Measurements from ENCODE around the gene SDSL.
A peak's percentile ranks its signal among the peaks of the same experiment; 100 is the strongest.

SDSL gene

DNA sequence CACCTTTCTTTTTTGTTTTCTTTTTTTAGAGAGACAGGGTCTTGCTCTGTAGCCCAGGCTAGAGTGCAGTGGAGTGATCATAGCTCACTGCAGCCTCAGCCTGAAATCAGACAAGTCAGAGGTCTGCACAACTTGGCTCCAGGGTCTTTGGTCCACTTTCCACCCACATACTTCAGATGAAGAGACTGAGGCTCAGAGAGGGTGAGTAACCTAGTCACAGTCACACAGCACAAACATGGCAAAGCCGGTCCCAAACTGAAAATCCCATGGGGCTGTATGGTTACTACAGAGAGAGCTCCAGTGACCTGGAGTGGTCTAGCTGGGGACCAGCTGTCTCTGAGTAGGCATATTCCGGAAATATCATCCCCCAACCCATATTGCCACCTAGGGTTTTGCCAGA lies 30.3 kb downstream of the SDSL start:
- H3K27me3 ChIP-seq (ENCODE audit: control insufficient read depth in 1 of 2, insufficient read depth in 2 of 2, low read length in 2 of 2): peaks cover 9 to 12% of the 10 kb centered on the region in 2 donors
- H3K36me3 ChIP-seq (ENCODE audit: control insufficient read depth in 2 of 2, insufficient read depth in 2 of 2, low read length in 2 of 2): no peaks in the 10 kb centered on the region
- H3K4me3 ChIP-seq (ENCODE audit: low read length in 2 of 2): no peak overlapping the region
- no peak overlapping the region for H3K9ac ChIP-seq (ENCODE audit: low read length in 2 of 2)
- peaks cover 0 to 2% of the 10 kb centered on the region in 2 donors for H3K9me3 ChIP-seq (ENCODE audit: control insufficient read depth in 2 of 2, low read length in 2 of 2)
- no peaks in the 10 kb centered on the region for H3K4me1 ChIP-seq (ENCODE audit: control insufficient read depth, insufficient read depth, low read length)
- no peak overlapping the region for H3K27ac ChIP-seq (ENCODE audit: low read length)

DNA sequence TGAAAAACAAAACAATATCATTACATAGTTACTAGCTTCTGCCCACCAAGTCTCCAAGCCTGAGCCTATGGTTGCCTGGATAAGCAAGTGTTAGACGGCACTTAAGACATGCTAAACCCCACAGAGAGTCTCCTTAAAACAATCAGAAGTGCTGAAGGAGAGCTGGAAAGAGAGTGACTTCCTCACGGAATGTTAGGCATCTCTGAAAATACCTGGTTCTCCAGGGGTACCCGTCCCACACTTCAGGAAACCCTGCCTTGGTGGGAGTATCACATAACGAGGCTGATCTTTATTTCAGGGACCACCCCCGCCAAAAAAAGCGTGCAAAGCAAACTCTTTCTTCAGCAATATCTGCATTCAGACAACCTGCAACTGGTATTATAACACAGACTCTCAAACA lies 31.1 kb downstream of the SDSL start:
- H3K27ac ChIP-seq (ENCODE audit: low read length): no peak overlapping the region
- no peak overlapping the region for H3K9ac ChIP-seq (ENCODE audit: low read length in 2 of 2)
- H3K27me3 ChIP-seq (ENCODE audit: control insufficient read depth in 1 of 2, insufficient read depth in 2 of 2, low read length in 2 of 2): peaks cover 7 to 9% of the 10 kb centered on the region in 2 donors
- no peaks in the 10 kb centered on the region for H3K36me3 ChIP-seq (ENCODE audit: control insufficient read depth in 2 of 2, insufficient read depth in 2 of 2, low read length in 2 of 2)
- no peaks in the 10 kb centered on the region for H3K4me1 ChIP-seq (ENCODE audit: control insufficient read depth, insufficient read depth, low read length)
- no peak overlapping the region for H3K4me3 ChIP-seq (ENCODE audit: low read length in 2 of 2)
- no peaks in the 10 kb centered on the region for H3K9me3 ChIP-seq (ENCODE audit: control insufficient read depth in 2 of 2, low read length in 2 of 2)

DNA sequence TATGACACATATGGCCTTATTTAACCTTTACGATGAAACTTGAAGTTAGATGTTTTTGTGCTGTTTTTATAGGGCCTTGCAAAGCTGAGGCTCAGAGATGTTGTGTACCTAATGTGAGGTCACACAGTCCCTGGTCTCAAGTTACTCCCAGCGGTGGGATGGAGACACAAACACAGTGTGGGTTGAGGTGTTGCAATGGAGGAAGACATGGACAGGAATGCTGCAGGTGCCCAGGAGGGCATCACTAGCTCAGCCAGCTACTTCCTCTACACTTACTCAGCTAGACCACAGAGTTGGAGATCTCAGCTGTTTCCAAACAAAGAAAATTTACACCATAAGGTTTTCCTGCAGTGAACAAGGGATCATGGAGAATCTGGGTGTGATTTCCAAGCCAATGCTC lies 34.0 kb downstream of the SDSL start:
- no peak overlapping the region for H3K9ac ChIP-seq (ENCODE audit: low read length in 2 of 2)
- no peak overlapping the region for H3K4me3 ChIP-seq (ENCODE audit: low read length in 2 of 2)
- H3K4me1 ChIP-seq (ENCODE audit: control insufficient read depth, insufficient read depth, low read length): no peaks in the 10 kb centered on the region
- H3K27ac ChIP-seq (ENCODE audit: low read length): no peak overlapping the region
- no peaks in the 10 kb centered on the region for H3K9me3 ChIP-seq (ENCODE audit: control insufficient read depth in 2 of 2, low read length in 2 of 2)
- peaks cover 6 to 24% of the 10 kb centered on the region in 2 donors for H3K27me3 ChIP-seq (ENCODE audit: control insufficient read depth in 1 of 2, insufficient read depth in 2 of 2, low read length in 2 of 2)
- H3K36me3 ChIP-seq (ENCODE audit: control insufficient read depth in 2 of 2, insufficient read depth in 2 of 2, low read length in 2 of 2): no peaks in the 10 kb centered on the region

DNA sequence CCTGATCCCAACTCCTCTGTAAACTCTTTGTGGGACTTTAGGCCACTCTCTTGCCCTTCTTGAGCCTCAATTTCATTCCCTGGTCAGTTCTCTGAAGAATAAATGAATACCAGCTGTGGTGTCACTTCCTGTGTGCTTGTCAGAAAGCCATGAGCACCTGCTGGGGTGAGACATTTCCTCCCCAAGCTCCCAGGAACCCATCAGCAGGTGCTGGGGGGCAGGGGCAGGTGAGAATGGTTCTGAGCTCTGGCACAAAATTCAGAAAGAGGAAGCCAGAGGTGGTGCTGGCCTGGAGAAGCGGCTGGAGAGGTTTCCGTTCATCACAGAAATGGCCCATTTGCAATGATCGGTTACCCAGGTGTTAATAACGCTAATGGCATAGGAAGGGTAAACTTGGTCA lies 34.6 kb downstream of the SDSL start:
- Histone ChIP-seq H3K27ac (ENCODE audit: low read length) (no peak overlapping the region), H3K9ac (ENCODE audit: low read length in 2 of 2) (no peak overlapping the region), H3K4me1 (ENCODE audit: control insufficient read depth, insufficient read depth, low read length) (no peaks in the 10 kb centered on the region), H3K27me3 (ENCODE audit: control insufficient read depth in 1 of 2, insufficient read depth in 2 of 2, low read length in 2 of 2) (peaks cover 12 to 29% of the 10 kb centered on the region in 2 donors), H3K4me3 (ENCODE audit: low read length in 2 of 2) (no peak overlapping the region), H3K36me3 (ENCODE audit: control insufficient read depth in 2 of 2, insufficient read depth in 2 of 2, low read length in 2 of 2) (no peaks in the 10 kb centered on the region), H3K9me3 (ENCODE audit: control insufficient read depth in 2 of 2, low read length in 2 of 2) (no peaks in the 10 kb centered on the region)

- H3K36me3 ChIP-seq (ENCODE audit: control insufficient read depth in 2 of 2, insufficient read depth in 2 of 2, low read length in 2 of 2): no peaks in the 10 kb centered on the region
- peaks cover 14 to 31% of the 10 kb centered on the region in 2 donors for H3K27me3 ChIP-seq (ENCODE audit: control insufficient read depth in 1 of 2, insufficient read depth in 2 of 2, low read length in 2 of 2)
- no peak overlapping the region for H3K27ac ChIP-seq (ENCODE audit: low read length)
- H3K4me3 ChIP-seq (ENCODE audit: low read length in 2 of 2): no peak overlapping the region
- H3K9me3 ChIP-seq (ENCODE audit: control insufficient read depth in 2 of 2, low read length in 2 of 2): no peaks in the 10 kb centered on the region
- no peak overlapping the region for H3K9ac ChIP-seq (ENCODE audit: low read length in 2 of 2)
- no peaks in the 10 kb centered on the region for H3K4me1 ChIP-seq (ENCODE audit: control insufficient read depth, insufficient read depth, low read length)
Observed at GRCh38 chr12:113457185-113457584, 35.0 kb downstream of the SDSL start.

DNA sequence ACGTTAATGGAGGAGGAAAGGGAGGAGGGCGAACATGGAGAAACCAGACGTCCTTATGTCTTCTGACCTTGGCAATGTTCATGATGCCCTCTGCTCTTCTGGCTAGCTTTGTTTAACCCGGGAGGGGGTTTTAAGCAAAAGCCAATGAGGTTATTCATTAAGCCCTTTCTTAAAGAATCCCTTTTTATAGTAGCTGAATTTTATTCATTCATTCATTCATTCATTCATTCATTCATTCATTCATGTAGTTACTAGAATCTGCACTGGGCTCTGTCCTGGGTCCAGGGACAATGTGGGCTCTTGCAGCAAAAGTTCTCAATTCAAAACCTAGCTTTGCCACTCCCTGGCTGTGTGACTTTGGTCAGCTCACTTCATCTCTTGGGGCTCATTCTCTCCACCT lies 35.5 kb downstream of the SDSL start:
- H3K27me3 ChIP-seq (ENCODE audit: control insufficient read depth in 1 of 2, insufficient read depth in 2 of 2, low read length in 2 of 2): peaks cover 17 to 35% of the 10 kb centered on the region in 2 donors
- H3K36me3 ChIP-seq (ENCODE audit: control insufficient read depth in 2 of 2, insufficient read depth in 2 of 2, low read length in 2 of 2): no peaks in the 10 kb centered on the region
- H3K4me1 ChIP-seq (ENCODE audit: control insufficient read depth, insufficient read depth, low read length): no peaks in the 10 kb centered on the region
- H3K27ac ChIP-seq (ENCODE audit: low read length): no peak overlapping the region
- no peak overlapping the region for H3K4me3 ChIP-seq (ENCODE audit: low read length in 2 of 2)
- H3K9me3 ChIP-seq (ENCODE audit: control insufficient read depth in 2 of 2, low read length in 2 of 2): no peaks in the 10 kb centered on the region
- no peak overlapping the region for H3K9ac ChIP-seq (ENCODE audit: low read length in 2 of 2)

GRCh38 chr12:113459981-113460380 lies 37.8 kb downstream of the SDSL start:
- Histone ChIP-seq H3K4me1 (ENCODE audit: control insufficient read depth, insufficient read depth, low read length) (peaks cover 21% of the 10 kb centered on the region), H3K9ac (ENCODE audit: low read length in 2 of 2) (no peak overlapping the region), H3K4me3 (ENCODE audit: low read length in 2 of 2) (no peak overlapping the region), H3K27me3 (ENCODE audit: control insufficient read depth in 1 of 2, insufficient read depth in 2 of 2, low read length in 2 of 2) (peaks cover 39 to 51% of the 10 kb centered on the region in 2 donors), H3K9me3 (ENCODE audit: control insufficient read depth in 2 of 2, low read length in 2 of 2) (no peaks in the 10 kb centered on the region), H3K27ac (ENCODE audit: low read length) (no peak overlapping the region), H3K36me3 (ENCODE audit: control insufficient read depth in 2 of 2, insufficient read depth in 2 of 2, low read length in 2 of 2) (no peaks in the 10 kb centered on the region)

DNA sequence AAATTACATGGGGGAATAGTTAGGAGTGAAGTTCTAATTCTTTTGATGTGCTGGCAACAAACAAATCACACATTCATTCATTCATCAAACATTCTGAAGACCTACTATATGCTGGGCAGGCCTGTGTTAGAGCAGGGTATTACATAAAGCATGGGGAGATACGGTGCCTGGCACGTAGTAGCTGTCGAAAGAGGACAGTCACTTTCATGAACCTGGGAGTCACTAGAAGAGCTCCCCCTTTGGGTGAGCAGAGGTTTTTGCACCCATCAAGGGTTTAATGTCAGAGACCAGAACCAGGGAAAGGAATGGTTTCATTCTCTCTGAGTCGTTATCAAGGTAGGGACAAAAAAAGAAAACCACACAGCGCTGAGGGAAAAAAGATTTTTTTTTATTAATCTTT lies 39.5 kb downstream of the SDSL start:
- Histone ChIP-seq H3K36me3 (ENCODE audit: control insufficient read depth in 2 of 2, insufficient read depth in 2 of 2, low read length in 2 of 2) (no peaks in the 10 kb centered on the region), H3K9me3 (ENCODE audit: control insufficient read depth in 2 of 2, low read length in 2 of 2) (peaks cover 0 to 2% of the 10 kb centered on the region in 2 donors), H3K9ac (ENCODE audit: low read length in 2 of 2) (no peak overlapping the region), H3K27me3 (ENCODE audit: control insufficient read depth in 1 of 2, insufficient read depth in 2 of 2, low read length in 2 of 2) (peaks cover 56 to 59% of the 10 kb centered on the region in 2 donors), H3K4me1 (ENCODE audit: control insufficient read depth, insufficient read depth, low read length) (peaks cover 28% of the 10 kb centered on the region), H3K4me3 (ENCODE audit: low read length in 2 of 2) (no peak overlapping the region), H3K27ac (ENCODE audit: low read length) (no peak overlapping the region)

- Histone ChIP-seq H3K27me3 (ENCODE audit: control insufficient read depth in 1 of 2, insufficient read depth in 2 of 2, low read length in 2 of 2) (peaks cover 62 to 65% of the 10 kb centered on the region in 2 donors), H3K27ac (ENCODE audit: low read length) (no peak overlapping the region), H3K4me1 (ENCODE audit: control insufficient read depth, insufficient read depth, low read length) (peaks cover 31% of the 10 kb centered on the region), H3K9ac (ENCODE audit: low read length in 2 of 2) (no peak overlapping the region), H3K4me3 (ENCODE audit: low read length in 2 of 2) (peak overlapping the region; percentile 16 to 57), H3K36me3 (ENCODE audit: control insufficient read depth in 2 of 2, insufficient read depth in 2 of 2, low read length in 2 of 2) (no peaks in the 10 kb centered on the region), H3K9me3 (ENCODE audit: control insufficient read depth in 2 of 2, low read length in 2 of 2) (peaks cover 0 to 2% of the 10 kb centered on the region in 2 donors)
Observed at GRCh38 chr12:113462117-113462774, 40.1 kb downstream of the SDSL start.

- Histone ChIP-seq H3K9ac (ENCODE audit: low read length in 2 of 2) (no peak overlapping the region), H3K27me3 (ENCODE audit: control insufficient read depth in 1 of 2, insufficient read depth in 2 of 2, low read length in 2 of 2) (peaks cover 70 to 71% of the 10 kb centered on the region in 2 donors), H3K4me3 (ENCODE audit: low read length in 2 of 2) (peak overlapping the region; percentile 35 to 57), H3K36me3 (ENCODE audit: control insufficient read depth in 2 of 2, insufficient read depth in 2 of 2, low read length in 2 of 2) (no peaks in the 10 kb centered on the region), H3K9me3 (ENCODE audit: control insufficient read depth in 2 of 2, low read length in 2 of 2) (peaks cover 0 to 2% of the 10 kb centered on the region in 2 donors), H3K4me1 (ENCODE audit: control insufficient read depth, insufficient read depth, low read length) (peaks cover 40% of the 10 kb centered on the region), H3K27ac (ENCODE audit: low read length) (no peak overlapping the region)
Observed at GRCh38 chr12:113462998-113463745, 41.0 kb downstream of the SDSL start.
